Body of pancreas (tissue), 4 donors: Measurements from ENCODE around the gene SLC4A5.

ENCODE experiments used
- CTCF ChIP-seq, 7 experiments: fragments of 450-650 bp in 4 of 7; fragments of 200-600 bp in 3 of 7; sonication (generic) in 3 of 7; IDR thresholded peaks; one replicate each; pipeline ENCODE4 v1.5.1; 2016 to 2019; ENCODE audit warnings: antibody characterized with exemption in 7 of 7
- POLR2A ChIP-seq, 3 donors: fragments of 450-650 bp; IDR thresholded peaks; one replicate each; pipeline ENCODE4 v1.6.1; 2016; ENCODE audit warnings: antibody characterized with exemption in 3 of 3, mild to moderate bottlenecking in 2 of 3

- no peak for TF ChIP-seq CTCF (IDR thresholded peaks at IDR 0.05)
- TF ChIP-seq POLR2A (IDR thresholded peaks at IDR 0.05) = no peak
Measured at GRCh38 chr2:74253971-74254310, 89.3 kb downstream of the SLC4A5 start.
